ENCODE data around the gene DPP7. TPM values are rescaled to one million over a fixed set of nuclear protein-coding genes. Genes with fewer than 3 reads are reported as not detected.

Gene DPP7
- total and polyA plus RNA-seq, 10 of the 15 experiments (the other 5 are each of a cell fraction or from before 2014, with no cell fraction given), result 0.68 to 245 (median 106) TPM

- RAD21 ChIA-PET (ENCODE audit: unreplicated experiment), result interaction anchor here (0.6 kb wide), 1 partner anchor 13 kb away, joined by 3 read pairs; no protein-coding TSS in a partner anchor
- FAIRE-seq, result no peak
Measured at GRCh38 chr9:137147793-137148160, 33.2 kb upstream of the DPP7 start.

GRCh38 chr9:137147091-137147792, 32.7 kb upstream of the DPP7 start:
- SMC1A ChIA-PET (ENCODE audit: uncharacterized antibody, unreplicated experiment), result no interaction called here
- ATAC-seq, result no peak

More at GRCh38 chr9:137147793-137148160, 33.2 kb upstream of the DPP7 start:
- Histone ChIP-seq H3K27me3 (replicated peaks in 1 of 2; ENCODE audit: control insufficient read depth in 2 of 2, insufficient read depth in 2 of 2, low read length in 1 of 2) (no peaks in the 10 kb centered on the region), H2AFZ (ENCODE audit: control insufficient read depth, low read depth, low read length) (no peak overlapping the region), H3K9ac (ENCODE audit: control insufficient read depth, insufficient read depth, low read length) (no peak overlapping the region), H3K79me2 (ENCODE audit: control insufficient read depth, insufficient read depth, low read length) (no peaks in the 10 kb centered on the region), H4K20me1 (ENCODE audit: control insufficient read depth, insufficient read depth) (no peaks in the 10 kb centered on the region), H3K4me1 (ENCODE audit: control insufficient read depth, insufficient read depth, low read length) (peaks cover 9% of the 10 kb centered on the region; the same call in 1 of the 2 replicates), H3K4me2 (ENCODE audit: control insufficient read depth, insufficient read depth) (no peak overlapping the region), H3K4me3 (no peak overlapping the region), H3K9me3 (replicated peaks; ENCODE audit: control insufficient read depth, insufficient read depth, low read length) (no peaks in the 10 kb centered on the region; the same call in 2 of the 3 replicates), H3K27ac (ENCODE audit: control insufficient read depth, insufficient read depth) (no peak overlapping the region), H3K36me3 (ENCODE audit: control insufficient read depth in 2 of 2, insufficient read depth in 2 of 2, low read length in 1 of 2) (no peaks in the 10 kb centered on the region)
- BruUV-seq (replicated peaks), result no TSS peak
- TF ChIP-seq SIN3A (IDR thresholded peaks at IDR 0.05; ENCODE audit: low read depth, low read length), result no peak
- intact Hi-C loops (cut with micrococcal nuclease; ENCODE audit: unreplicated experiment) (no loop called here), in situ Hi-C loops (cut with MboI) (no loop called here)
- ChIA-PET SMC1A (ENCODE audit: uncharacterized antibody, unreplicated experiment) (no interaction called here), CTCF (no interaction called here), POLR2A (interaction anchor here (1.0 kb wide), 1 partner anchor 18 kb away, joined by 3 read pairs; no protein-coding TSS in a partner anchor)
- DNase-seq (ENCODE audit: low read depth, low spot score), result no peak
- WGBS (ENCODE audit: insufficient coverage, insufficient replicate concordance, low lambda C conversion rate, missing lambda C conversion rate), result 48% methylated on average over 18 of the region's 24 CpGs
- no peak for ATAC-seq

More at GRCh38 chr9:137147091-137147792, 32.7 kb upstream of the DPP7 start:
- H3K36me3 ChIP-seq (ENCODE audit: control insufficient read depth in 2 of 2, insufficient read depth in 2 of 2, low read length in 1 of 2), result no peaks in the 10 kb centered on the region
- H3K79me2 ChIP-seq (ENCODE audit: control insufficient read depth, insufficient read depth, low read length), result no peaks in the 10 kb centered on the region
- in situ Hi-C loops (cut with MboI) (no loop called here), intact Hi-C loops (cut with micrococcal nuclease; ENCODE audit: unreplicated experiment) (no loop called here)
- peaks cover 9% of the 10 kb centered on the region; the same call in 1 of the 2 replicates for H3K4me1 ChIP-seq (ENCODE audit: control insufficient read depth, insufficient read depth, low read length)
- CTCF ChIA-PET, result no interaction called here
- no peak overlapping the region for H3K4me3 ChIP-seq
- RAD21 ChIA-PET (ENCODE audit: unreplicated experiment), result interaction anchor here (0.6 kb wide), 1 partner anchor 13 kb away, joined by 3 read pairs; no protein-coding TSS in a partner anchor
- H3K27ac ChIP-seq (ENCODE audit: control insufficient read depth, insufficient read depth), result no peak overlapping the region
- H3K9me3 ChIP-seq (replicated peaks; ENCODE audit: control insufficient read depth, insufficient read depth, low read length), result no peaks in the 10 kb centered on the region
- DNase-seq (ENCODE audit: low read depth, low spot score) (no peak), FAIRE-seq (no peak)
- no peaks in the 10 kb centered on the region for H3K27me3 ChIP-seq (replicated peaks in 1 of 2; ENCODE audit: control insufficient read depth in 2 of 2, insufficient read depth in 2 of 2, low read length in 1 of 2)
- H2AFZ ChIP-seq (ENCODE audit: control insufficient read depth, low read depth, low read length), result no peak overlapping the region
- no peaks in the 10 kb centered on the region for H4K20me1 ChIP-seq (ENCODE audit: control insufficient read depth, insufficient read depth)
- no TSS peak for BruUV-seq (replicated peaks)
- POLR2A ChIA-PET, result interaction anchor here (1.0 kb wide), 1 partner anchor 17 kb away, joined by 3 read pairs; no protein-coding TSS in a partner anchor
- H3K4me2 ChIP-seq (ENCODE audit: control insufficient read depth, insufficient read depth), result no peak overlapping the region
- TF ChIP-seq TCF3 (IDR thresholded peaks at IDR 0.05; ENCODE audit: borderline replicate concordance, insufficient read depth, low read depth, low read length) (0 out of 2 replicates have a peak, but pooled peaks have one; percentile 11), ZNF384 (IDR thresholded peaks at IDR 0.05; ENCODE audit: borderline replicate concordance, low read depth, low read length) (no peak), USF2 (IDR thresholded peaks at IDR 0.05; ENCODE audit: borderline replicate concordance, low read depth, low read length) (no peak), ATF7 (IDR thresholded peaks at IDR 0.05; ENCODE audit: low read depth) (no peak), ZNF592 (IDR thresholded peaks at IDR 0.05) (no peak), BCL3 (IDR thresholded peaks at IDR 0.05; ENCODE audit: borderline replicate concordance, insufficient read depth, low read depth, low read length, poor library complexity, severe bottlenecking) (peak; percentile 77)
- 74% methylated on average over 26 of the region's 26 CpGs for WGBS (ENCODE audit: insufficient coverage, insufficient replicate concordance, low lambda C conversion rate, missing lambda C conversion rate)
- H3K9ac ChIP-seq (ENCODE audit: control insufficient read depth, insufficient read depth, low read length), result no peak overlapping the region
